ENCODE data around the gene FAM241B.

Gene FAM241B

DNA sequence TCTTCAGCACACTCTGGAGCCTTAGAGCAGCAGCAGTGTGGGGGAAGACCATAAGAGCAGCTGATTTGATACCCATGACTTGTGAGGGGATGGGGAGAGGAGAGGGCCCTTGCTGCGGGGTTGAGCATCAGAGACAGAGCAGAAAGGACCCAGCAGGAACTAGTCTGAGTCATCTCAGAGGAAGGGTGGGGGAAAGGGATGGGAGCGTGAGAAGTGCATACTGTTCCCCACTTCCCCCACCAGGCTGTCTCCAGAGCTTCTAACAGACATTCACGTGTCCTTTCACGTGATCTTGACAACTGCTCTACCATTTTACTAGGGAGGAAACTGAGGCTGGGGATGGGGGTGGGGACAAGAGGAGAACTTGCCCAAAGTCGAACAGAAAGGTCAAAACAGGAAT is 38.7 kb downstream of the FAM241B start:
- DNase-seq = no peak

DNA sequence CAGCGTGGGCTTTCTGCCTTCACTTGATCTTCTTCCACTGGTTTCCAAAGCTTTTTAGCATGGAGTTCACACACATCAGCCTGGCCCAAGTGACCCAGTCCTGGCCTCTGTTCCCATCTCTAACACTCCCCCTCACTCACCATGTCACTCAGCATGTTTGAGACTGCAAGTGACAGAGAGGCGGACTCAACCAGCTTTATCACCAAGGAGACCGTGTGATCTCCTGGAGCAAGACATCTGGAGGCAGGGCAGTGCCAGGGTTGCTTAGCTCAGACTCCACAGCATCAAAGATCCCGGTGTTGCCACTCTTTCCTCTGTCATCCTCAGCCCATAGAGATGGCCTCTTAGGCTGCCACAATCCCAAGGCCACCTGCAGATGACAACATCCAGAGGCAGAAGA is 39.4 kb downstream of the FAM241B start:
- no peak for DNase-seq

DNA sequence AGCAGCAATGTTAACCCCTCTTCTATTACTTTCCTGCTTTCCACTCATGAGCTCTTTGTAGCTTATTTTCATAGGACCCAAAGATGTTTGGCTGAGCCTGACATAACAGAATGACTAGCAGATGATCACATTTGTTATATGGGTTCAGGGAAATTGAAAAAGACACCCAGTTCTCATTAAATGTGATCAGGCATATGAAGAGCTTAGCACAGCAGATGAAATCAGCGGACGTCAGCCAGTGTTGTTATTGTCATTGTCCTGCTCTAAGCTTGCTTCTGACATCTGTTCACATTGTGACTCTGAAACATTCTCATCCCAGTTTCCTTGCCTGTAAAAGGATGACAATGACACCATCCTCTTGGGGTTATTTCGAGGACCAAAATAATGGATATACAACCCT is 43.5 kb downstream of the FAM241B start:
- DNase-seq = no peak

DNA sequence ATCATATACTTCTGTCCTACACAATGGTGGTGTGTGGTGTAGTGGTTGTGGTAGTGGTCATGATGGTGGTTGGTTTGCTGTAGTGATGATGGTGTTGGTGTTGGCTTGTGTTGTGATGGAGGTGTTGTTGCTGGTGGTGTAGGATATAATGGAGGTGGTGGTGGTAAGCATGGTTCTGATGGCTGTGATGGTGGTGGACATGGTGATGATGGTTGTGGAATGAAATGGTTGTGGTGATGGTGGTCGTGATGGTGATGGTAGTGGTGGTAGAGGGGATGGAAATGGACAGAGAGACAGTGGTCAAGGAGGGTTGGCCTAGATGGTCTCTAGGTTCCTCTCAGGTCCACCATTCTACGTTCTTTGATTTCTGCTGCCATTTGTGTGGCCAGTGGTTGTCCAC is 44.7 kb downstream of the FAM241B start:
- DNase-seq = no peak

DNA sequence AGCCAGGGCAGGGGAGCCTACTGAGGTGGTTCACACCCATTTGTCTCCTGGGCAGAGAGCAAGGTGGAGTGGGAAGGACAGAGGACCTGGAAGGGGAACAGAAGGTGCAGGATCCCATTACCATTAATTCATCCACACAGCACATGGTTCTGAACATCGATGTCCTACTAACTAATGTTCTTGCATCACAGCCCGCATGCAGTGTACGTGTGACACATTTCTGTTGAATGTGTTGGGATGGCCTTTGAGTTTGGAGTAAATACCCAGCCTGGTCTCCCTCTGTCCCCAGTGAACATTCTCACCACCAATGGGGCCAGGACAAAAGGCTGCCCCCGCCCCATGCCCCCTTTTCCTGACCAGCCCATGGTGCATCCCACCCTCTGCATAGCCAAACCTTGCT is 46.3 kb downstream of the FAM241B start:
- DNase-seq = no peak

GRCh38 chr10:69677985-69678654 is 48.1 kb downstream of the FAM241B start:
- DNase-seq = no peak

- DNase-seq = no peak
These were observed 49.7 kb downstream of the FAM241B start for GRCh38 chr10:69679736-69680135.

DNA sequence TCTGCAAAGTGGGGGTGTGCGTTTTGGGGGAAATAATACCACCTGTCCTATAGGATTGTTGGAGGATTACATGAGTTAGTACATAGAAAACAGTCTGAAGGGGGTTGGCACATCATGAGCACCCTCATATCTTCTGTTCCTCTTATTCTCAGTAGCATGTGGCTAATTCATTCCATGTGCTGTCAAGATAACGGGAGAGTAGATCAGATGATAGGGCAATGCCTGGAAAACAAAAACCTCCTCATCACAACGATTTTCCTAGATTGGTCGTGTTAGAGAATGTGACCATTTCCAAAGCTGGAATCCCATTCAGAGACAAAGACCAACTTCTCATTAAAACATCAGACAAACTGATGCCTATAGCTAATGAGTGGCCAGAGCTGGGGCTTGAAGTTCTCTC is 50.6 kb downstream of the FAM241B start:
- no peak for DNase-seq

DNA sequence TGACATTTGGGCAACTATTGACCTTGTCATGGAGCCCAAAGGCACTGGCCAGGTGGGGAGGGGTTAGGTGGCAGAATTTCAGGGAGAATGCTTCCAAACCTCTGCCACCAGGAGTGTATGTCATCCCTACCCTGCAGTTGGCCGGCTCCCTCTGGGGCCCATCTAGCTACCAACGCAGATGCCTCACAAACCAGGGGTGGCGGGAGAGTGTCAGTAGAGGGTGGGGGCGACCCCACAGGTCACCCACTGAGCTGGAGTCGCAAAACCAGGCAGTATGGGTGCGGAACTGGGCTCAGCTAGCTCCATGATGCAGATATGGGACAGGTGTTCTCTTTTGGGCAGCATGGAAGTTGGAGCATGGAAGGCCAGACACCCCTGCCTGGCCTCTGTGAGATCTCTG is 51.4 kb downstream of the FAM241B start:
- DNase-seq = no peak

DNA sequence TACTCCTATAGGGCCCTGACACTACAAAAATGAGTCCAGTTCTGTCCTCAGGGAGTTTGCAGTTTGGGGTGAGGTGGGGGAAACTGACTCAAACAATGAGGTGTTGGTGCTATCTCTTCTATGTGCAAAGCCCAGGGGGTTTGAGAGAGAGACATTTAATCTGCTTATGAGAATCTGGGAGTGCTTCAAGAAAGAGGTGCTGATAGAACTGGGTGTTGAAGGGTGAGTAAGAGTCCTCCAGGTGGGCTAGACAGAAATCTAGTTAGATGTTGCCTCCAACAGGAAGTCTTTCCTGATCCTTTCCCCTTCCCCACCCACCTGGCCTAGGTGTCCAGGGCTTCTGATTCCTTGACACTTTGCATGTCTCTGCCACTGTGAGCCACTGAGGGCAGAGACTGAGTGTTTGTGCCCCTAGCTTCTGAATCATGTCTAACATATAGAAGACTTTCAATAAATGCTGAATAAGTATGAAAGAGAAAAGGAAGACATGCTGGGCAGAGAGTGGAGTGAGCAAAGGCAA is 53.0 kb downstream of the FAM241B start:
- DNase-seq = no peak
